HEK293 (cell line): ENCODE results near the gene OR5L1.

ENCODE experiments used
- CTCF ChIP-seq: fragments of 450-650 bp; formaldehyde crosslinking; IDR thresholded peaks from 2 replicates; pipeline ENCODE4 v1.5.1; 2016; ENCODE audit warnings: missing biosample characterization, missing genetic modification characterization
- KLF1 ChIP-seq: fragments of 450-650 bp; formaldehyde crosslinking; IDR thresholded peaks from 2 replicates; pipeline ENCODE4 v1.5.1; 2016; ENCODE audit warnings: missing biosample characterization, missing genetic modification characterization
- REPIN1 ChIP-seq: fragments of 450-650 bp; formaldehyde crosslinking; IDR thresholded peaks from 2 replicates; pipeline ENCODE4 v1.5.1; 2017; ENCODE audit warnings: missing biosample characterization, missing genetic modification characterization, low read depth
- ZBTB26 ChIP-seq: fragments of 450-650 bp; formaldehyde crosslinking; optimal IDR thresholded peaks from 2 replicates; pipeline ENCODE3; 2016; ENCODE audit warnings: missing biosample characterization, mild to moderate bottlenecking, missing genetic modification characterization
- ZBTB8A ChIP-seq: fragments of 450-650 bp; formaldehyde crosslinking; IDR thresholded peaks from 2 replicates; pipeline ENCODE4 v1.5.1; 2016; ENCODE audit warnings: missing biosample characterization, missing genetic modification characterization
- ZNF169 ChIP-seq: fragments of 450-650 bp; formaldehyde crosslinking; IDR thresholded peaks from 2 replicates; pipeline ENCODE4 v1.5.1; 2016; ENCODE audit warnings: missing biosample characterization, missing genetic modification characterization
- ZNF501 ChIP-seq: fragments of 450-650 bp; formaldehyde crosslinking; IDR thresholded peaks from 2 replicates; pipeline ENCODE4 v1.5.1; 2016; ENCODE audit warnings: missing biosample characterization, missing genetic modification characterization
- ZNF704 ChIP-seq: fragments of 450-650 bp; formaldehyde crosslinking; IDR thresholded peaks from 2 replicates; pipeline ENCODE4 v1.5.1; 2016; ENCODE audit warnings: missing biosample characterization, missing genetic modification characterization
- ZNF768 ChIP-seq: fragments of 450-650 bp; formaldehyde crosslinking; IDR thresholded peaks from 2 replicates; pipeline ENCODE4 v1.5.1; 2018; ENCODE audit warnings: missing biosample characterization, mild to moderate bottlenecking, missing genetic modification characterization

GRCh38 chr11:55852141-55852540, 41.0 kb downstream of the OR5L1 start:
- TF ChIP-seq CTCF (tag by site-specific recombination) (no peak), ZNF169 (no peak), REPIN1 (no peak), ZNF704 (tag by site-specific recombination) (no peak), ZNF501 (tag by site-specific recombination) (no peak), ZNF768 (tag by site-specific recombination) (no peak), KLF1 (no peak), ZBTB26 (tag by site-specific recombination) (no peak), ZBTB8A (tag by site-specific recombination) (no peak)
